GM23338 (cell line): ENCODE results near the gene MYO1D.

ENCODE experiments used
- CREB1 ChIP-seq: fragments of 250-450 bp; sonication (Bioruptor Pico); IDR thresholded peaks from 2 replicates; pipeline ENCODE4 v1.5.0; 2020; ENCODE audit warnings: low read depth, mild to moderate bottlenecking, moderate library complexity
- CTCF ChIP-seq, 2 experiments: fragments of 200-600 bp in 1 of 2; sonication (generic) in 1 of 2; conservative IDR thresholded peaks; 2 replicates each; pipeline versions ENCODE4 v1.5.1 to v1.6.1; 2016 to 2017; ENCODE audit warnings: antibody characterized with exemption in 2 of 2, low read depth in 2 of 2, mild to moderate bottlenecking in 2 of 2, moderate library complexity in 1 of 2
- EZH2 ChIP-seq: fragments of 200-600 bp; sonication (generic); IDR thresholded peaks from one replicate; pipeline ENCODE4 v1.8.0; 2017; ENCODE audit warnings: antibody characterized with exemption, mild to moderate bottlenecking, low read depth; ENCODE audit not compliant: unreplicated experiment
- EZH2phosphoT487 ChIP-seq: fragments of 200-600 bp; sonication (generic); IDR thresholded peaks from one replicate; pipeline ENCODE4 v1.8.1; 2018; ENCODE audit warnings: antibody characterized with exemption; ENCODE audit not compliant: unreplicated experiment
- POLR2AphosphoS5 ChIP-seq: IDR thresholded peaks from 2 replicates; pipeline ENCODE4 v1.6.1; 2016; ENCODE audit warnings: antibody characterized with exemption, low read depth
- TF ChIP-seq, protein P1 (sequence below): IDR thresholded peaks from one replicate; pipeline ENCODE4 v1.6.1; 2018; ENCODE audit warnings: antibody characterized with exemption; ENCODE audit not compliant: unreplicated experiment

GRCh38 chr17:32831223-32831622 lies 45.7 kb downstream of the MYO1D start:
- TF ChIP-seq EZH2phosphoT487 (no peak), CREB1 (no peak), EZH2 (no peak), CTCF (conservative IDR thresholded peaks at IDR 0.05; ENCODE audit: low read depth in 2 of 2) (no peak), POLR2AphosphoS5 (no peak)
- TF ChIP-seq, protein P1, sequence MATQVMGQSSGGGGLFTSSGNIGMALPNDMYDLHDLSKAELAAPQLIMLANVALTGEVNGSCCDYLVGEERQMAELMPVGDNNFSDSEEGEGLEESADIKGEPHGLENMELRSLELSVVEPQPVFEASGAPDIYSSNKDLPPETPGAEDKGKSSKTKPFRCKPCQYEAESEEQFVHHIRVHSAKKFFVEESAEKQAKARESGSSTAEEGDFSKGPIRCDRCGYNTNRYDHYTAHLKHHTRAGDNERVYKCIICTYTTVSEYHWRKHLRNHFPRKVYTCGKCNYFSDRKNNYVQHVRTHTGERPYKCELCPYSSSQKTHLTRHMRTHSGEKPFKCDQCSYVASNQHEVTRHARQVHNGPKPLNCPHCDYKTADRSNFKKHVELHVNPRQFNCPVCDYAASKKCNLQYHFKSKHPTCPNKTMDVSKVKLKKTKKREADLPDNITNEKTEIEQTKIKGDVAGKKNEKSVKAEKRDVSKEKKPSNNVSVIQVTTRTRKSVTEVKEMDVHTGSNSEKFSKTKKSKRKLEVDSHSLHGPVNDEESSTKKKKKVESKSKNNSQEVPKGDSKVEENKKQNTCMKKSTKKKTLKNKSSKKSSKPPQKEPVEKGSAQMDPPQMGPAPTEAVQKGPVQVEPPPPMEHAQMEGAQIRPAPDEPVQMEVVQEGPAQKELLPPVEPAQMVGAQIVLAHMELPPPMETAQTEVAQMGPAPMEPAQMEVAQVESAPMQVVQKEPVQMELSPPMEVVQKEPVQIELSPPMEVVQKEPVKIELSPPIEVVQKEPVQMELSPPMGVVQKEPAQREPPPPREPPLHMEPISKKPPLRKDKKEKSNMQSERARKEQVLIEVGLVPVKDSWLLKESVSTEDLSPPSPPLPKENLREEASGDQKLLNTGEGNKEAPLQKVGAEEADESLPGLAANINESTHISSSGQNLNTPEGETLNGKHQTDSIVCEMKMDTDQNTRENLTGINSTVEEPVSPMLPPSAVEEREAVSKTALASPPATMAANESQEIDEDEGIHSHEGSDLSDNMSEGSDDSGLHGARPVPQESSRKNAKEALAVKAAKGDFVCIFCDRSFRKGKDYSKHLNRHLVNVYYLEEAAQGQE, result no peak
